Activated naive CD8-positive, alpha-beta T cell treated with anti-CD3 and anti-CD28 coated beads, Interleukin-2, amount 50 U/mL, for 24 hours (primary cell): ENCODE measurements around the gene CRYAA.

Experiments used
- ATAC-seq: fragments of 150-1000 bp; cut with Tn5 transposase; one replicate; pipeline ENCODE4 v1.10.0; 2021
- DNase-seq: peaks from one replicate; pipeline ENCODE4 v3.0.0; 2021
- H3K27ac Mint-ChIP-seq: one replicate; pipeline ENCODE4 v1.8.0; 2021; ENCODE audit warnings: mild to moderate bottlenecking, mixed read lengths
- H3K27me3 Mint-ChIP-seq: one replicate; pipeline ENCODE4 v1.8.0; 2021; ENCODE audit warnings: mixed read lengths
- H3K36me3 Mint-ChIP-seq: one replicate; pipeline ENCODE4 v1.8.0; 2021; ENCODE audit warnings: low read depth, mixed read lengths
- H3K4me1 Mint-ChIP-seq: one replicate; pipeline ENCODE4 v1.8.0; 2021; ENCODE audit warnings: mixed read lengths
- H3K4me3 Mint-ChIP-seq: one replicate; pipeline ENCODE4 v1.8.0; 2021; ENCODE audit warnings: mild to moderate bottlenecking, moderate library complexity, mixed read lengths
- H3K9me3 Mint-ChIP-seq: one replicate; pipeline ENCODE4 v1.8.0; 2021; ENCODE audit warnings: mixed read lengths

CRYAA gene

DNA sequence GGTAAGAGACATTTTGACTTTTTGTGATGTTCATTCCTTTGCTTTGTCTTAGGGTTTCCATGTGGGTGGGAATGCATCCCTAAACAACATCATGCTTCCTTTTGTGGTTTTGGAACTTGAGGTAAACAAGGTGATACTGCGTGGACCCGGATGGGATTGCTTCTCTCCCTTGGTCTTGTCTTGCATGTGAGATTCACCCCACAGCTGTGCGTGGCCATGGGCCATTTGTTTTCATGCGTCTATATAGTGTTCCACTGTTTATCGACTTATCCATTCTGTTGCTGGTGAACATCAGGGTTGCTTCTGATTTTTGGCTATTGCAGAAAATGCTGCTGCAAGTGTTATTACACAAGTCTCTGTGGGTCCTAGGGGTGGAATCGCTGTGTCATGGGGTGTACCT, 21.1 kb downstream of the CRYAA start:
- H3K9me3 Mint-ChIP-seq = no peaks in the 10 kb centered on the region
- H3K4me3 Mint-ChIP-seq = no peak overlapping the region
- no peaks in the 10 kb centered on the region for H3K36me3 Mint-ChIP-seq
- no peak for ATAC-seq
- peaks cover 11% of the 10 kb centered on the region for H3K4me1 Mint-ChIP-seq
- no peak for DNase-seq
- peaks cover 3% of the 10 kb centered on the region for H3K27me3 Mint-ChIP-seq
- no peak overlapping the region for H3K27ac Mint-ChIP-seq

- Mint-ChIP-seq H3K4me3 (no peak overlapping the region), H3K27ac (no peak overlapping the region), H3K4me1 (peaks cover 11% of the 10 kb centered on the region), H3K27me3 (peaks cover 4% of the 10 kb centered on the region), H3K9me3 (no peaks in the 10 kb centered on the region), H3K36me3 (no peaks in the 10 kb centered on the region)
- DNase-seq (no peak), ATAC-seq (no peak)
Observed at GRCh38 chr21:43190544-43190943, 21.7 kb downstream of the CRYAA start.

- DNase-seq = no peak
- Mint-ChIP-seq H3K4me3 (no peak overlapping the region), H3K27ac (no peak overlapping the region), H3K4me1 (peaks cover 11% of the 10 kb centered on the region), H3K36me3 (no peaks in the 10 kb centered on the region), H3K27me3 (peaks cover 5% of the 10 kb centered on the region), H3K9me3 (no peaks in the 10 kb centered on the region)
- ATAC-seq = no peak
Observed at GRCh38 chr21:43190951-43191350, 22.1 kb downstream of the CRYAA start.

- H3K9me3 Mint-ChIP-seq = no peaks in the 10 kb centered on the region
- ATAC-seq (no peak), DNase-seq (no peak)
- H3K36me3 Mint-ChIP-seq = no peaks in the 10 kb centered on the region
- H3K27me3 Mint-ChIP-seq = peaks cover 5% of the 10 kb centered on the region
- H3K4me3 Mint-ChIP-seq = no peak overlapping the region
- H3K4me1 Mint-ChIP-seq = peaks cover 11% of the 10 kb centered on the region
- H3K27ac Mint-ChIP-seq = no peak overlapping the region
Observed at GRCh38 chr21:43191521-43191920, 22.7 kb downstream of the CRYAA start.

GRCh38 chr21:43191971-43192370, 23.2 kb downstream of the CRYAA start:
- Mint-ChIP-seq H3K4me1 (peaks cover 11% of the 10 kb centered on the region), H3K9me3 (no peaks in the 10 kb centered on the region), H3K36me3 (no peaks in the 10 kb centered on the region), H3K27ac (no peak overlapping the region), H3K27me3 (peaks cover 5% of the 10 kb centered on the region), H3K4me3 (no peak overlapping the region)
- no peak for DNase-seq
- ATAC-seq = no peak

GRCh38 chr21:43192501-43193081, 23.8 kb downstream of the CRYAA start:
- peaks cover 5% of the 10 kb centered on the region for H3K27me3 Mint-ChIP-seq
- DNase-seq (no peak), ATAC-seq (no peak)
- H3K27ac Mint-ChIP-seq = no peak overlapping the region
- H3K36me3 Mint-ChIP-seq = no peaks in the 10 kb centered on the region
- H3K9me3 Mint-ChIP-seq = no peaks in the 10 kb centered on the region
- H3K4me1 Mint-ChIP-seq = peaks cover 14% of the 10 kb centered on the region
- H3K4me3 Mint-ChIP-seq = no peak overlapping the region

DNA sequence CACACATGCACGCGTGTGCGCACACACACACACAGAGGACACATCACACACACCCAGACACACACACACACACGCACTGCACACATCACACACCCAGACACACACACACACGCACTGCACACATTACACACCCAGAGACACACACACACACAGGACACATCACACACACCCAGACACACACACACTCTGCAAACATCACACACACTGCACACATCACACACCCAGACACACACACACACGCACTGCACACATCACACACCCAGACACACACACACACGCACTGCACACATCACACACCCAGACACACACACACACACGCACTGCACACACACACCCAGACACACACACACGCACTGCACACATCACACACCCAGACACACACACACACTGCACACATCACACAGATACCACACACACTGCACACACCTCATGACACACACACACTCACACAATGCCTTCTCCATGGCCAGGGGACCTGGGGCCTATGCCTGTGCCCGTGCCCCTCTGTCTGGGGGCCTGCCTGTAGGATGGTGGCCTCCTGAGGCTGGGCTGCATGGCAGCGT, 24.4 kb downstream of the CRYAA start:
- Mint-ChIP-seq H3K9me3 (peaks cover 2% of the 10 kb centered on the region), H3K4me3 (no peak overlapping the region), H3K36me3 (no peaks in the 10 kb centered on the region), H3K27ac (no peak overlapping the region), H3K27me3 (peaks cover 5% of the 10 kb centered on the region), H3K4me1 (peaks cover 12% of the 10 kb centered on the region)
- ATAC-seq = no peak
- no peak for DNase-seq

DNA sequence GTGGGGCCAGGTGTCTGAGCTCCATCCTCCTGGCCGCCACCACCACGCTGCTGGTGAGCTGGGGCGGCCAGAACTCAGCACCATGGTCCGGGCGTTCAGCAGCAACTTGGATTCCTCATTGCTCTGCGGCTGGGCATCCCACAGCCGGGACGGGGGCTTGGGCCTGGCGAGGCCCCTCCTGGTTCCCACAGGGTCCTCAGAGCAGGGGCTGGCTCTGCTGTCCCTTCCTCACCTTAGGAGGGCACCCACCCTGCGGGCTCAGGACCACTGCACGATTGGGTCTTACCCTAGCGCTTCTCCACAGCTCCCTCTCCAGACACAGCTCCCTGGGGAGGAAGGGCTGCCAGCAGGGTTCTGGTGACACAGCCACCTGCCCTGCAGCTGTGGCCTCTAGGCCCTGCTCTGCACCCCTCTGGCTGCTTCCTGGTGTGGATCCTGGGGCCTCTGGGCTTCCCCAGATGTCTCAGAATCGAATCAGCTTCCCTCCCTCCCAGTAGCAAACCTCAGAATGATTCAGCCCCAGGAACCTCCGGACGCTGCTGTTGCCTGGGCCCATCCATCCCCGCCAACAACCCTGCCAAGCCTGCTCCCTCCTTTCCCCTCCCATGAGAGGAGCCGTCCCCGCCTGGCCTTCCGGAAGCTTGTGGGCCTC, 25.0 kb downstream of the CRYAA start:
- peaks cover 7% of the 10 kb centered on the region for H3K9me3 Mint-ChIP-seq
- no peak overlapping the region for H3K4me3 Mint-ChIP-seq
- H3K27me3 Mint-ChIP-seq = peaks cover 8% of the 10 kb centered on the region
- ATAC-seq (peak; percentile 80), DNase-seq (no peak)
- H3K27ac Mint-ChIP-seq = no peak overlapping the region
- H3K36me3 Mint-ChIP-seq = no peaks in the 10 kb centered on the region
- peaks cover 9% of the 10 kb centered on the region for H3K4me1 Mint-ChIP-seq

GRCh38 chr21:43194303-43195120, 25.7 kb downstream of the CRYAA start:
- DNase-seq (no peak), ATAC-seq (no peak)
- Mint-ChIP-seq H3K9me3 (peaks cover 7% of the 10 kb centered on the region), H3K36me3 (no peaks in the 10 kb centered on the region), H3K27me3 (peaks cover 8% of the 10 kb centered on the region), H3K4me3 (no peak overlapping the region), H3K27ac (no peak overlapping the region), H3K4me1 (peaks cover 9% of the 10 kb centered on the region)

GRCh38 chr21:43195121-43196021, 26.6 kb downstream of the CRYAA start:
- no peak overlapping the region for H3K27ac Mint-ChIP-seq
- peaks cover 8% of the 10 kb centered on the region for H3K27me3 Mint-ChIP-seq
- DNase-seq = no peak
- H3K36me3 Mint-ChIP-seq = no peaks in the 10 kb centered on the region
- no peak overlapping the region for H3K4me3 Mint-ChIP-seq
- ATAC-seq = no peak
- peaks cover 13% of the 10 kb centered on the region for H3K9me3 Mint-ChIP-seq
- peaks cover 9% of the 10 kb centered on the region for H3K4me1 Mint-ChIP-seq

DNA sequence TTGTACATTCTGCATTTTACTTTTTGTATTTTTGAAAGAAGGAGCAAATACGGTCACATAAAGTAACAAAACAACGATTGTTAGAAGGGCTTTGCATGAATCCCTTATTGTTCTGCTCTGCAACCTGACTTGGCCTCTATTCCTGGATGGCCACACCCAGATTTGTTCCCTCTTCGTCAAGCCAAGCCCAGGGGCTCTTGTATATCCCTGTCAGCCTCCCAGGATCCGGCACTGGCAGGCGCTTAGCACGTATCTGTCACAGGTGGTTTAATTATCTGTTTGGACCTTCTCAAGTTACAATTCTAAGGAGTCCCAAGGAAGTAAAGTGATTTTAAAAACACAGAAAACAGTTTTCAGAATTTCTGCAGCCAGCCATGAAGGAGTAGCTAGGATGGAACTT, 28.0 kb downstream of the CRYAA start:
- peaks cover 9% of the 10 kb centered on the region for H3K4me1 Mint-ChIP-seq
- DNase-seq (no peak), ATAC-seq (no peak)
- H3K36me3 Mint-ChIP-seq = peaks cover 4% of the 10 kb centered on the region
- H3K27ac Mint-ChIP-seq = no peak overlapping the region
- peaks cover 8% of the 10 kb centered on the region for H3K27me3 Mint-ChIP-seq
- peaks cover 25% of the 10 kb centered on the region for H3K9me3 Mint-ChIP-seq
- H3K4me3 Mint-ChIP-seq = no peak overlapping the region

- peaks cover 9% of the 10 kb centered on the region for H3K4me1 Mint-ChIP-seq
- H3K27ac Mint-ChIP-seq = no peak overlapping the region
- DNase-seq = no peak
- peaks cover 6% of the 10 kb centered on the region for H3K36me3 Mint-ChIP-seq
- peaks cover 27% of the 10 kb centered on the region for H3K9me3 Mint-ChIP-seq
- no peak for ATAC-seq
- H3K27me3 Mint-ChIP-seq = peaks cover 7% of the 10 kb centered on the region
- no peak overlapping the region for H3K4me3 Mint-ChIP-seq
Observed at GRCh38 chr21:43198376-43198775, 29.6 kb downstream of the CRYAA start.

GRCh38 chr21:43201491-43201890, 32.7 kb downstream of the CRYAA start:
- peaks cover 6% of the 10 kb centered on the region for H3K36me3 Mint-ChIP-seq
- H3K27me3 Mint-ChIP-seq = peaks cover 4% of the 10 kb centered on the region
- ATAC-seq = no peak
- H3K4me1 Mint-ChIP-seq = peaks cover 5% of the 10 kb centered on the region
- no peak overlapping the region for H3K4me3 Mint-ChIP-seq
- DNase-seq = no peak
- no peak overlapping the region for H3K27ac Mint-ChIP-seq
- peaks cover 27% of the 10 kb centered on the region for H3K9me3 Mint-ChIP-seq

DNA sequence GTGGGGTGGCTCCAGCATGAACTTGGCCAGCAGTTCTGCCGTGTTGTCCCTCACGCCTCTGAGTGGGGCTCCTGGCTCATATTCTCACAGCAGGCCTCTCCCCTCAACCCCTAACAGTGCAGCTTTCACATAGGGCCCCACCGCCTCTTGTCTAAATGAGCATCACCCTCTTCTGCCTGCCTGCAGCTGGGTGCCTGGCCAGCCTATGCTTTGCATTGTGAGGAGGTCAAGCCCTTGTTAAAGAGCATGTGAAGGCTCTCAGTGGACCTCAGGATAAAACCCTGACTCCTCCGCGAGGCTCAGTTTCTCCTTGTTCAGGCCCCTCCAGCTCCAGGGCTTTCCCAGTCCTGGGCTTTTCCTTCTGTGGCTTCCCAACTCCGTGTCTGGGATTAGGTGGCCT, 34.8 kb downstream of the CRYAA start:
- Mint-ChIP-seq H3K36me3 (peaks cover 6% of the 10 kb centered on the region), H3K9me3 (peaks cover 21% of the 10 kb centered on the region), H3K4me3 (no peak overlapping the region), H3K27ac (no peak overlapping the region), H3K27me3 (peaks cover 7% of the 10 kb centered on the region), H3K4me1 (no peaks in the 10 kb centered on the region)
- DNase-seq = no peak
- no peak for ATAC-seq
